GM12878 (cell line): ENCODE measurements around the gene POLDIP3. TPM values are rescaled to one million over a fixed set of nuclear protein-coding genes. Genes with fewer than 3 reads are reported as not detected.

Source experiments
- ATAC-seq: fragments of 200-7000 bp; cut with Tn5 transposase; 3 replicates; pipeline ENCODE4 v1.9.1; 2020; ENCODE audit warnings: mild to moderate bottlenecking, moderate library complexity
- BruUV-seq: library from RNA; stranded (reverse); fragments of 400-500 nt; replicated peaks from 2 replicates; lab custom pipeline; 2021; lab: Mats Ljungman, UMichigan
- CTCF ChIA-PET: fragments of 300-600 bp; sonication (Branson Sonifier 250); formaldehyde crosslinking; extraction: SDS; loops from one replicate; lab custom pipeline; 2021; ENCODE audit warnings: inconsistent platforms; lab: Yijun Ruan, JAX
- POLR2A ChIA-PET: fragments of 350-600 bp; formaldehyde crosslinking; extraction: SDS; loops from one replicate; lab custom pipeline; 2021; ENCODE audit warnings: inconsistent platforms; lab: Charles Lee
- RAD21 ChIA-PET: fragments of 300-600 bp; sonication (Branson Sonifier 250); formaldehyde crosslinking; loops from one replicate; lab custom pipeline; 2023; ENCODE audit warnings: antibody characterized with exemption; ENCODE audit not compliant: unreplicated experiment; lab: Charles Lee
- SMC1A ChIA-PET: fragments of 300-600 bp; sonication (Branson Sonifier 250); formaldehyde crosslinking; loops from one replicate; lab custom pipeline; 2023; ENCODE audit not compliant: unreplicated experiment, uncharacterized antibody; lab: Charles Lee
- DNase-seq: peaks from one replicate; pipeline ENCODE4 v3.0.0-alpha.2; 2011; ENCODE audit warnings: low read depth, low spot score
- FAIRE-seq: peaks from 3 replicates; lab custom pipeline; 2011; peaks lifted over from hg19 to GRCh38; lab: Jason Lieb, UNC
- H2AFZ ChIP-seq: 2 replicates; pipeline ENCODE4 v1.6.0; 2011; ENCODE audit warnings: low read depth, low read length, control low read depth; ENCODE audit not compliant: control insufficient read depth
- H3K27ac ChIP-seq: 2 replicates; pipeline ENCODE4 v1.5.1; 2011; ENCODE audit warnings: control low read depth; ENCODE audit not compliant: control insufficient read depth, insufficient read depth
- H3K27me3 ChIP-seq, 2 experiments: replicated peaks in 1 of 2; 2 replicates each; pipeline versions ENCODE4 v1.6.0 to v1.6.1; 2011; ENCODE audit warnings: low read length in 1 of 2; ENCODE audit not compliant: control insufficient read depth in 2 of 2, insufficient read depth in 2 of 2
- H3K36me3 ChIP-seq, 2 experiments: 2 replicates each; pipeline ENCODE4 v1.5.1; 2011; ENCODE audit warnings: low read length in 1 of 2; ENCODE audit not compliant: control insufficient read depth in 2 of 2, insufficient read depth in 2 of 2
- H3K4me1 ChIP-seq: 2 replicates; pipeline ENCODE4 v1.6.1; 2011; ENCODE audit warnings: mild to moderate bottlenecking, low read length, moderate library complexity, mixed read lengths; ENCODE audit not compliant: control insufficient read depth, insufficient read depth
- H3K4me2 ChIP-seq: 2 replicates; pipeline ENCODE4 v1.6.0; 2011; ENCODE audit warnings: control low read depth; ENCODE audit not compliant: control insufficient read depth, insufficient read depth
- H3K4me3 ChIP-seq: fragments of 200-600 bp; sonication (generic); 2 replicates; pipeline ENCODE4 v1.5.1; 2016
- H3K79me2 ChIP-seq: 2 replicates; pipeline ENCODE4 v1.6.0; 2011; ENCODE audit warnings: low read length; ENCODE audit not compliant: control insufficient read depth, insufficient read depth
- H3K9ac ChIP-seq: 2 replicates; pipeline ENCODE4 v1.8.0; 2011; ENCODE audit warnings: low read length, control low read depth, mixed read lengths; ENCODE audit not compliant: control insufficient read depth, insufficient read depth
- H3K9me3 ChIP-seq: replicated peaks from 3 replicates; pipeline ENCODE4 v1.5.1; 2011; ENCODE audit warnings: mild to moderate bottlenecking, low read length; ENCODE audit not compliant: control insufficient read depth, insufficient read depth
- H4K20me1 ChIP-seq: 2 replicates; pipeline ENCODE4 v1.6.0; 2011; ENCODE audit not compliant: control insufficient read depth, insufficient read depth
- BMI1 ChIP-seq: fragments of 450-650 bp; IDR thresholded peaks from 2 replicates; pipeline ENCODE4 v1.6.1; 2016; ENCODE audit warnings: mild to moderate bottlenecking, moderate library complexity, borderline replicate concordance
- CBFB ChIP-seq: IDR thresholded peaks from 2 replicates; pipeline ENCODE4 v1.6.1; 2016; ENCODE audit warnings: antibody characterized with exemption, low read depth
- CBX5 ChIP-seq: sonication (generic); IDR thresholded peaks from 2 replicates; pipeline ENCODE4 v1.6.1; 2016; ENCODE audit warnings: low read depth, moderate library complexity, mild to moderate bottlenecking, inconsistent platforms
- CHD4 ChIP-seq: fragments of 200-600 bp; sonication (generic); IDR thresholded peaks from 2 replicates; pipeline ENCODE4 v1.6.1; 2016; ENCODE audit warnings: mild to moderate bottlenecking
- CREM ChIP-seq: IDR thresholded peaks from 2 replicates; pipeline ENCODE4 v1.6.1; 2014; ENCODE audit warnings: antibody characterized with exemption, low read depth
- DPF2 ChIP-seq: fragments of 450-650 bp; IDR thresholded peaks from 2 replicates; pipeline ENCODE4 v1.6.1; 2017; ENCODE audit warnings: mild to moderate bottlenecking
- E4F1 ChIP-seq: fragments of 450-650 bp; IDR thresholded peaks from 2 replicates; pipeline ENCODE4 v1.6.1; 2018; ENCODE audit warnings: borderline replicate concordance, mild to moderate bottlenecking; ENCODE audit not compliant: partially characterized antibody
- EP300 ChIP-seq, 2 experiments: fragments of 150-350 bp in 1 of 2; IDR thresholded peaks; 2 replicates each; pipeline ENCODE4 v1.6.1; 2011 to 2012; ENCODE audit warnings: low read depth in 2 of 2, low read length in 2 of 2, borderline replicate concordance in 1 of 2, improper control_type of control experiment in 1 of 2, inconsistent platforms in 1 of 2; ENCODE audit not compliant: control insufficient read depth in 1 of 2
- IKZF1 ChIP-seq: fragments of 450-650 bp; conservative IDR thresholded peaks from 2 replicates; pipeline ENCODE4 v1.6.1; 2017; ENCODE audit warnings: antibody characterized with exemption, mild to moderate bottlenecking
- IKZF2 ChIP-seq, 2 experiments: fragments of 450-650 bp; IDR thresholded peaks; 2 replicates each; pipeline ENCODE4 v1.6.1; 2017; ENCODE audit warnings: mild to moderate bottlenecking in 2 of 2, moderate library complexity in 2 of 2
- KDM1A ChIP-seq: fragments of 200-600 bp; sonication (generic); IDR thresholded peaks from 2 replicates; pipeline ENCODE4 v1.6.1; 2016; ENCODE audit warnings: borderline replicate concordance
- NFXL1 ChIP-seq: fragments of 450-650 bp; IDR thresholded peaks from 2 replicates; pipeline ENCODE4 v1.6.1; 2017; ENCODE audit warnings: antibody characterized with exemption, mild to moderate bottlenecking, borderline replicate concordance
- NFYB ChIP-seq: IDR thresholded peaks from 2 replicates; pipeline ENCODE4 v1.6.1; 2011; ENCODE audit warnings: low read depth, mild to moderate bottlenecking, low read length, improper control_type of control experiment, moderate library complexity; ENCODE audit not compliant: insufficient read depth
- NRF1 ChIP-seq: conservative IDR thresholded peaks from 2 replicates; pipeline ENCODE4 v1.6.1; 2011; ENCODE audit warnings: mild to moderate bottlenecking, low read depth, low read length, improper control_type of control experiment
- PKNOX1 ChIP-seq: fragments of 450-650 bp; IDR thresholded peaks from 2 replicates; pipeline ENCODE4 v1.6.1; 2016; ENCODE audit warnings: mild to moderate bottlenecking
- RAD21 ChIP-seq: IDR thresholded peaks from 2 replicates; pipeline ENCODE4 v1.6.1; 2011; ENCODE audit warnings: mild to moderate bottlenecking, low read depth, low read length, moderate library complexity; ENCODE audit not compliant: insufficient read depth
- SMC3 ChIP-seq: IDR thresholded peaks from 2 replicates; pipeline ENCODE4 v1.6.1; 2011; ENCODE audit warnings: low read length, improper control_type of control experiment, borderline replicate concordance
- TCF12 ChIP-seq: IDR thresholded peaks from 2 replicates; pipeline ENCODE4 v1.6.1; 2011; ENCODE audit warnings: low read depth, mild to moderate bottlenecking, low read length
- ZBTB33 ChIP-seq: fragments of 450-650 bp; IDR thresholded peaks from 2 replicates; pipeline ENCODE4 v1.6.1; 2017; ENCODE audit warnings: mild to moderate bottlenecking
- ZNF274 ChIP-seq: IDR thresholded peaks from one replicate; pipeline ENCODE4 v1.8.0; 2011; ENCODE audit not compliant: insufficient read length, insufficient read depth
- ZNF622 ChIP-seq: fragments of 450-650 bp; IDR thresholded peaks from 2 replicates; pipeline ENCODE4 v1.6.1; 2017; ENCODE audit warnings: mild to moderate bottlenecking, inconsistent platforms
- WGBS: methylation state at CpG from one replicate; pipeline ENCODE4 v1.1.6; 2016; ENCODE audit warnings: low lambda C conversion rate; ENCODE audit not compliant: insufficient replicate concordance, insufficient coverage; ENCODE audit errors: missing lambda C conversion rate; 5-methylcytosine and 5-hydroxymethylcytosine counted together
- in situ Hi-C: fragments of 300-500 bp; cut with MboI; formaldehyde crosslinking; loops from 9 replicates; pipeline ENCODE4 v1.14.3; 2018; ENCODE audit warnings: mixed read lengths
- intact Hi-C: fragments of 100-400 bp; cut with micrococcal nuclease; formaldehyde crosslinking; loops from one replicate; pipeline ENCODE4 v1.14.2; 2022; ENCODE audit not compliant: unreplicated experiment
- polyA plus RNA-seq, 11 experiments: library from polyadenylated mRNA; depleted of rRNA in 4 of 11; unstranded in 6 of 11; stranded (reverse) in 5 of 11; fragments of >200 nt; fragmentation: Nextera tagmentation in 4 of 11; fragmentation: Illumina TruSeq in 1 of 11; extraction: Ambion mirVana in 4 of 11; extraction: Trizol in 1 of 11; gene quantifications; 1 replicate in 1 of 11; 2 replicates in 10 of 11; pipeline versions ENCODE4 v1.2.1 to v1.2.3, GENCODE V29; 2011 to 2016; ENCODE audit warnings: inconsistent platforms in 2 of 11, missing spikeins in 2 of 11, low read depth in 1 of 11
- total RNA-seq, 4 experiments: library from RNA; depleted of rRNA in 3 of 4; stranded (reverse); fragments of >200 nt in 3 of 4; fragmentation: Illumina TruSeq in 1 of 4; extraction: Trizol in 1 of 4; gene quantifications; 2 replicates each; pipeline versions ENCODE4 v1.2.1 to v1.2.3, GENCODE V29; 2013 to 2021

The POLDIP3 gene
- total and polyA plus RNA-seq, 10 of the 15 experiments (the other 5 are each of a cell fraction or from before 2014, with no cell fraction given), result 14.8 to 60.2 (median 49.5) TPM

- in situ Hi-C loops, result loop anchor here (25.0 kb wide), 1 partner anchor 1382 kb away; no protein-coding TSS in a partner anchor
- TF ChIP-seq IKZF2 (IDR thresholded peaks at IDR 0.05), result peak in 1 of 2 experiments; percentile 46; a peak in 3 of 4 replicates
- TF ChIP-seq CHD4, result no peak
- no peak for TF ChIP-seq E4F1
- no peak for TF ChIP-seq CREM
- TF ChIP-seq NFYB, result no peak
- TF ChIP-seq PKNOX1, result peak; percentile 71
- TF ChIP-seq CBX5, result no peak
- no peak for TF ChIP-seq CBFB
- TF ChIP-seq KDM1A, result no peak
- TF ChIP-seq SMC3, result no peak
- no peak for TF ChIP-seq RAD21
- TF ChIP-seq ZNF622, result no peak
- TF ChIP-seq BMI1, result no peak
- no peak for TF ChIP-seq TCF12
- TF ChIP-seq DPF2, result no peak
- TF ChIP-seq EP300 (IDR thresholded peaks at IDR 0.05; ENCODE audit: borderline replicate concordance in 1 of 2, control insufficient read depth in 1 of 2, low read depth in 2 of 2, low read length in 2 of 2), result no peak
- TF ChIP-seq IKZF1, result 0 out of 2 replicates have a peak, but pooled peaks have one; percentile 13
- no peak for TF ChIP-seq NFXL1
- no peak for TF ChIP-seq ZNF274
- TF ChIP-seq ZBTB33, result no peak
- TF ChIP-seq NRF1, result no peak
Observed at GRCh38 chr22:42655693-42656092, 41.0 kb upstream of the POLDIP3 start.

More at GRCh38 chr22:42655693-42656092, 41.0 kb upstream of the POLDIP3 start:
- Histone ChIP-seq H3K4me1 (peaks cover 10% of the 10 kb centered on the region), H3K79me2 (no peaks in the 10 kb centered on the region), H4K20me1 (no peaks in the 10 kb centered on the region), H3K36me3 (no peaks in the 10 kb centered on the region), H3K27ac (no peak overlapping the region), H3K9ac (no peak overlapping the region), H3K4me2 (peak overlapping the region; percentile 67; the same call in 1 of the 2 replicates), H3K4me3 (no peak overlapping the region), H3K9me3 (no peaks in the 10 kb centered on the region), H3K27me3 (no peaks in the 10 kb centered on the region), H2AFZ (peak overlapping the region; percentile 49)
- no TSS peak for BruUV-seq
- SMC1A ChIA-PET, result interaction anchor here (0.6 to 3.0 kb wide), 10 partner anchors 8 to 329 kb away, joined by 3 to 18 read pairs (median 3); partner anchors contain the start of gene POLDIP3
- CTCF ChIA-PET, result interaction anchor here (0.9 to 2.2 kb wide), 8 partner anchors 9 to 212 kb away, joined by 3 to 17 read pairs (median 4); no protein-coding TSS in a partner anchor
- intact Hi-C loops, result no loop called here
- 11% methylated on average over 9 of the region's 9 CpGs for WGBS
- ATAC-seq (peak; percentile 87), FAIRE-seq (peak; percentile 94), DNase-seq (peak; percentile 71)
- POLR2A ChIA-PET, result interaction anchor here (0.5 to 2.6 kb wide), 13 partner anchors 9 to 436 kb away, joined by 3 to 11 read pairs (median 3); partner anchors contain the start of gene ATP5MGL
- RAD21 ChIA-PET, result interaction anchor here (0.6 to 3.1 kb wide), 13 partner anchors 8 to 212 kb away, joined by 3 to 19 read pairs (median 4); no protein-coding TSS in a partner anchor
